SK-N-MC (cell line): ENCODE results near the gene BAHD1.
A peak's percentile ranks its signal among the peaks of the same experiment; 100 is the strongest.

Source experiments
- DNase-seq: peaks from one replicate; pipeline ENCODE4 v3.0.0-alpha.2; 2011; ENCODE audit warnings: low read depth, low spot score
- H3K27ac ChIP-seq: fragments of 200-600 bp; sonication (generic); 2 replicates; pipeline ENCODE4 v1.5.1; 2016; ENCODE audit warnings: mixed run types
- H3K36me3 ChIP-seq: fragments of 200-600 bp; sonication (generic); 2 replicates; pipeline ENCODE4 v1.6.1; 2017; ENCODE audit warnings: antibody characterized with exemption, low read length, mixed read lengths; ENCODE audit not compliant: insufficient read depth
- H3K4me3 ChIP-seq: fragments of 200-600 bp; sonication (generic); 2 replicates; pipeline ENCODE4 v1.5.1; 2016
- H3K9ac ChIP-seq: fragments of 200-600 bp; sonication (generic); 2 replicates; pipeline ENCODE4 v1.8.0; 2017; ENCODE audit warnings: mixed run types, mixed read lengths; ENCODE audit not compliant: insufficient read length
- H3K9me3 ChIP-seq: fragments of 200-600 bp; sonication (generic); 2 replicates; pipeline ENCODE4 v1.6.1; 2017; ENCODE audit warnings: low read depth, mild to moderate bottlenecking, antibody characterized with exemption, low read length, moderate library complexity, mixed read lengths
- EZH2 ChIP-seq: fragments of 200-600 bp; sonication (generic); IDR thresholded peaks from one replicate; pipeline ENCODE4 v1.6.1; 2017; ENCODE audit warnings: antibody characterized with exemption
- FOXP2 ChIP-seq: optimal IDR thresholded peaks from 2 replicates; pipeline ENCODE3; 2011; ENCODE audit warnings: mild to moderate bottlenecking, moderate library complexity; ENCODE audit not compliant: insufficient read depth; ENCODE audit errors: extremely low read length, control extremely low read depth
- POLR2AphosphoS5 ChIP-seq: IDR thresholded peaks from 2 replicates; pipeline ENCODE4 v1.6.1; 2012; ENCODE audit warnings: mild to moderate bottlenecking, low read depth, low read length, borderline replicate concordance

BAHD1 gene

DNA sequence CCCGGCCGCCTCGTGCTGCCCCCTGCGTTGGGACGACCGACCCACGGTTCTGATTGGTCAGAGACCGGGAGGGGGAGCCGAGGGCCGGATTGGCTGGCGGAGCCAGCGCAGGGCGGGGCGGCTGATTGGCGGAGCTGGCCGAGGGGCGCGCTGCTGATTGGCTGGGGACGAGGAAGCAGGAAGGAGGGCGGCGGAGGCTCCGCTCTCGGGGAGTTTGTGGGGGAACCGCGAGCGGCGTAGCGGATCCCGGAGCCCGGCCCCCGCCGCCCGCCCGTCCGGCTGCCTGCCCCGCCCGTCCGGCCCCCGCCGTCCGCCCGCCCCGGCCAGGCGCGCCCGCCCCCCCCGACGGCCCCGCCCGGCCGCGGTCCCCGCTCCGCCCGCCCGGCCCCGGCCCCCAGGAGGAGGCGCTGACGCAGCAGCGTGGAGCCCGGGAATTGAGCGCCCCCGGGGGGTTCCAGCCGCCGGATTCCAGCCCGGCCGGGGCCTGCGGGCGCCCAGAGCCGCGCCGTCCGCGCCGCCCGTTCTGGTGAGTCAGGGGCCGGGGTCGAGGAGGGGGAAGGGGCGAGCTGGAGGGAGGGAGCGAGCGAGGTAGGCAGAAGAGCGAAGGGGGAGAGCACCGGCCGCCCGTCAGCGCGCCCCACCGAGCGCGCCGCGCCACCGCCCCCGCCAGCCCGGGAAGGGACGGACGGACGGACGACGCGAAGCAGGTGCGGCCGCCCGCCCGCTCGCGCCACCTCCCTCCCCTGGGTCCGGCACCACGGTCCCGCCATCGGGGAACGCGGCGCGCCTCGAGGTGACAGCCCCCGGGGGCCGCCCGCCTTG, at the start of gene BAHD1:
Gene BAHD1 (plus strand): TSS at position 211 of the 822 bp plus-strand sequence. CDS start 17,512 bp downstream, outside the sequence.
- peak within 1 kb of the TSS; percentile 78 for H3K9ac ChIP-seq
- H3K36me3 ChIP-seq: no peaks in the 10 kb centered on the region
- TF ChIP-seq POLR2AphosphoS5 (peak; percentile 58; the same call in 1 of the 2 replicates), FOXP2 (no peak), EZH2 (no peak)
- DNase-seq: peak; percentile 45
- peak within 1 kb of the TSS; percentile 55 for H3K27ac ChIP-seq
- peak within 1 kb of the TSS; percentile 89 for H3K4me3 ChIP-seq
- no peaks in the 10 kb centered on the region for H3K9me3 ChIP-seq

DNA sequence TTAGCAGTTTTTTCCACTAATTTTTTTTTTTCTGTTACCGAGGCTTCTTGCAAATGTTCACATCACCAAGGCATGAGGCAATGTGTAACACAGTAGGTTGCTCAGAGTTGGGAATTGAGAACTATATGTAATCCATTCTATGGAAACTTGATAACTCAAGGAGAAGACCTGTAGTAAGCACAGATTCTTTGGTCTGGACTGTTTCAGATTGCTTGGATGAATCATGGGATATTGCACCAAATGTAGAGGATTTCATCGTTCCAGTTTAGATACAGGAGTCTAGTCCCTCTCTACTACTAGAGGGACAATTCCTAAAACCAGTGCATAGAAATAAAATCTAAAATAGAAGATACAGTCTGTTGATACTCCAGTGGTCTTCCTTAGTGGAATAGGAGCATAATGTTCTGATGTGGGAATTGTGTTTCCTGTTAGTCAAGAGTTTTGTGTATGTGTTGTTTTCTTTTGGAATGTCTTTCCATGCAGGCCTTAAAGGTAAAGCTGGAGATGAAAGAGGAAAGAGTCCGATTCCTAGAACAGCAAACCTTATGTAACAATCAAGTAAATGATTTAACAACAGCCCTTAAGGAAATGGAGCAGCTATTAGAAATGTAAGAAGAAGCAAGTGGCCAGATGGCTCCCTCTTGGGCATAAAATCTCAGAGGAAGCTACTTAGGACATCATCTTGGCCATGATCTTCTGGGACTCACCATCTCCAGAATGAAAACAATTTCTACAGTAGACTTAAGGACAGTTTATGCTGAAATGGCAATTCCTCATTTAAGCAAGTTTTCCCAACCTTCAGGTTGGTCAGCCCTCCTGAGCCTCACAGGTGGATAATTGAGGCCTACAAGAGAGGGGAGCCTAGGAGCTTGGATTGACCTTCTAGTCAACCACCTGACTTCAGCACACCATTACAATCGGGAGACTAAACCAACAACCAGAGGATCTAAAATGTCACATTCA, 47.5 kb upstream of the BAHD1 start:
- Histone ChIP-seq H3K27ac (no peak overlapping the region; the same call in 1 of the 2 replicates), H3K9me3 (no peaks in the 10 kb centered on the region), H3K36me3 (peaks cover 64% of the 10 kb centered on the region), H3K9ac (no peak overlapping the region), H3K4me3 (no peak overlapping the region)
- DNase-seq: no peak
- TF ChIP-seq POLR2AphosphoS5 (no peak), EZH2 (no peak), FOXP2 (no peak)

DNA sequence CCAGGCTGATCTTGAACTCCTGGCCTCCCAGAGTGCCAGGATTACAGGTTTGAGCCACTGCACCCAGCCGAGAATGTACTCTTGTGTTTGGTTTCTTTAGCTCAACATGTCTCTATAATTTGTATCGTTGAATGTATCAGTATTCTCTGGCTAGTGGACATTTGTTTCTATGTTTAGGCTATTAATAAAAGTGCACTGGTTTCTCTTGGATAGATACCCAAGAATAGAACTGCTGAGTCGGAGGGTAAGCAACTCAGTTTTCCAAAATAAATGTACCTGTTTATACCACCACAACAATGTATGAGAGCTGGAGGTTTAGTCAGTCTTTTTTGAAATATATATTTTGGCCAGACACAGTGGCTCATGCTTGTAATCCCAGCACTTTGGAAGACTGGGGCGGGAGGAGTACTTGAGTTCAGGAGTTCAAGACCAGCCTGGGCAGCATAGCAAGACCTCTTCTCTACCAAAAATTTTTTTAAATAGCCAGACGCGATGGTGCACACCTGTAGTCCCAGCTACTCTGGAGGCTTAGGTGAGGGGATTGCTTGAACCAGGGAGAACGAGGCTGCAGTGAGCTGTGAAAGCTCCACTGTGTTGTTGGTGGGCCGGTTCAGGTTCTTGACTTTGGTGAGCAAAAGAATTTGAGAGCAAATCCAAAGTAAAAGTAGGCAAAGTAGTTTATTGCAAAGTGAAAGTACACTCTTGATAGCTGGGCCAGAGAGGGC, 42.9 kb upstream of the BAHD1 start:
- TF ChIP-seq EZH2: no peak
- no peak for TF ChIP-seq FOXP2
- no peak for TF ChIP-seq POLR2AphosphoS5
- Histone ChIP-seq H3K4me3 (no peak overlapping the region), H3K9me3 (no peaks in the 10 kb centered on the region), H3K36me3 (peaks cover 26% of the 10 kb centered on the region), H3K27ac (no peak overlapping the region), H3K9ac (no peak overlapping the region)
- DNase-seq: no peak

DNA sequence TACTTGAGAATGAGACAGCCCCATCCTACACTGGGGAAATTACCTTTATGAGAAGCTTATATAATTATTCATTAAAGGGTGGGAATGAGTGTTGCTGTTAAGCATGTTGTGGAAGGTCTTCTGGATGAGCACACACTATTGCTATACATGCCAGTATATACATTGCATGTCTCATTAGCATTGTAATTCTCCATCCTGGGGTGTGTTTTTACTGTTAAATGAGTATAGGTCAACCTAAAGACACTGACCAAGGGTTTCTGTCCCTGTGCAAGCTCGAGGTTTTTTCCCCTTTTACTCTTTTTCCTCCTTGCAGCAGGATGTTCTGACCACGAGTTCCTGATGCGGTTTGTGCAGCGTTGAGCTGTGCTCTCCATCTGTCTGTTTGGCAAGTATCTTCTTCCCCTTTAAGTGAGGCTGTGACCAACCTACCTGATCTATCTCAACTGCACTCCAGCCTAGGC, 42.3 kb upstream of the BAHD1 start:
- no peak overlapping the region for H3K9ac ChIP-seq

GRCh38 chr15:40399370-40399769, 41.4 kb upstream of the BAHD1 start:
- H3K4me3 ChIP-seq: no peak overlapping the region
- peaks cover 11% of the 10 kb centered on the region for H3K36me3 ChIP-seq
- no peaks in the 10 kb centered on the region for H3K9me3 ChIP-seq
- DNase-seq: no peak
- H3K27ac ChIP-seq: no peak overlapping the region
- no peak overlapping the region for H3K9ac ChIP-seq
- TF ChIP-seq EZH2: no peak
- TF ChIP-seq POLR2AphosphoS5: no peak
- TF ChIP-seq FOXP2: no peak

More for the DNA sequence above, 42.3 kb upstream of the BAHD1 start:
- Histone ChIP-seq H3K9me3 (no peaks in the 10 kb centered on the region), H3K36me3 (peaks cover 20% of the 10 kb centered on the region), H3K27ac (no peak overlapping the region), H3K4me3 (no peak overlapping the region)
- no peak for DNase-seq
- TF ChIP-seq EZH2 (no peak), FOXP2 (no peak), POLR2AphosphoS5 (no peak)

DNA sequence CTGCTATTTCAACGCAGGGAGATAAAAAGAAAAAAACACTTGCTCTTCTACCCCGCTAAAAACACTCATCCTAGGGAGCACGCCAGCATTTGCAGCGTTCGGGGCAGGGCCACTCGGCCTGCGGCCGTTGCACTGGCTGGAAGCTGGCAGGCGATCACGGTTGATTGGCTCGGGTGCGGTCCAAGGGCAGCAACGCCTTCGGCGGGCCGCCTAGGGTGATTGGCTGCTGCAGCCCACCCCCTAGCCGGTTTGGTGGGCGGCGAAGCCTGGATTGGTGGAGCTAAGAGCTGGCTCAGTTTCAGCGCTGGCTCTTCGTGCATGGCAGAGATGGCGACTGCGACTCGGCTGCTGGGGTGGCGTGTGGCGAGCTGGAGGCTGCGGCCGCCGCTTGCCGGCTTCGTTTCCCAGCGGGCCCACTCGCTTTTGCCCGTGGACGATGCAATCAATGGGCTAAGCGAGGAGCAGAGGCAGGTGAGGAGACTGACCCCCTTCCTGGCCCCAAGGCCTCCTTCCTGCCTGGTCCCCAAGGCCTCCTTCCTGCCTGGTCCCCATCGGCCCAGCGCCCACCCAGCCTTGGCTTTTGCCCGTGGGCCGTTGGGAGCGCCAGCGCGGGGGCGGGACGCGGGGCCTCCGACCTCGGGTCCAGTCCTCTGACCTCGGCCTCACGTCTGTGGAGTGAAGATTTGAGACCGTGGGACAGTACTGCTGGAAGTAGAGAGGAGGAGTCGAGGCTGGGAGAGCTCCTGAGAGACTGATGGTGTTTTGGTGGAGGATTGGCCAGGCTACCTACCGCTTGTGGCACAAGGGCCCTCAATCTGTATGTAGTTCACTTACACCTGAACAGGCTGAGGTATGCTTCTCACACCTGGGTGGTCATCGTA, 35.0 kb upstream of the BAHD1 start, which contains the start of gene IVD:
Gene IVD (plus strand): TSS at position 295 of the 881 bp plus-strand sequence. CDS start 33 bp downstream, at position 328.
- Histone ChIP-seq H3K9me3 (no peaks in the 10 kb centered on the region), H3K36me3 (peaks cover 24% of the 10 kb centered on the region), H3K9ac (peak within 1 kb of the TSS; percentile 89), H3K27ac (peak within 1 kb of the TSS; percentile 46; the same call in 1 of the 2 replicates), H3K4me3 (peak within 1 kb of the TSS; percentile 97)
- TF ChIP-seq POLR2AphosphoS5 (peak; percentile 86), EZH2 (no peak)
- DNase-seq: no peak

GRCh38 chr15:40407330-40407990, 33.3 kb upstream of the BAHD1 start:
- Histone ChIP-seq H3K27ac (no peak overlapping the region), H3K9me3 (no peaks in the 10 kb centered on the region), H3K4me3 (no peak overlapping the region), H3K9ac (no peak overlapping the region), H3K36me3 (peaks cover 35% of the 10 kb centered on the region)
- TF ChIP-seq EZH2 (no peak), POLR2AphosphoS5 (no peak), FOXP2 (no peak)
- DNase-seq: no peak

DNA sequence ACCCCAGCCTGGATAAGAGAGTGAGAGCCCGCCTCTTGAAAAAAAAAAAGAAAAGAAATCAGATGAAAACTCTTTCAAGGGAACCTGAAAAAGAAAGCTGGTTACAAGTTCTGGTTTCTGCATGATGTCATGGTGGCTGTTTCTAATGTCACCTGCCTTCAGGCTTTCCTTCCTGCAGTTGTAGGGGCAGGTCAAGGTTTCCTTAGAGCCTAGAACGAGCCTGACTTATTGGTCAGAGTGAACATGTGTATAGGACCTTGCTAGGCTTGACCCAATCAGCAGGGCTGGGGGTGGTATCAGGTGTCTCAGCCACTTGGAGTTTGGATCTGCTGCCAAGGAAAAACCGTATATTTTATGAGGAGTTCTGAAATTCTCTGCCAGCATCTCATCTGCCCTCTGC, 31.4 kb upstream of the BAHD1 start:
- TF ChIP-seq EZH2 (no peak), FOXP2 (no peak), POLR2AphosphoS5 (no peak)
- no peak for DNase-seq
- Histone ChIP-seq H3K9me3 (no peaks in the 10 kb centered on the region), H3K4me3 (no peak overlapping the region), H3K27ac (no peak overlapping the region), H3K36me3 (peaks cover 37% of the 10 kb centered on the region), H3K9ac (no peak overlapping the region)
